ENCODE data around the gene EVX1. TPM values are rescaled to one million over a fixed set of nuclear protein-coding genes. Genes with fewer than 3 reads are reported as not detected.

EVX1 gene
- total RNA-seq, 1 experiment from 2014 or later: 0.10 TPM

- CTCF ChIA-PET: no interaction called here
- POLR2A ChIA-PET: no interaction called here
- no peaks in the 10 kb centered on the region for H3K9me3 ChIP-seq (ENCODE audit: control insufficient read depth, insufficient read depth, low read depth, low read length)
- H3K4me1 ChIP-seq (ENCODE audit: control insufficient read depth, insufficient read depth, low read length): peaks cover 6% of the 10 kb centered on the region
- H3K27ac ChIP-seq (ENCODE audit: low read length): no peak overlapping the region
- ATAC-seq: no peak
- DNase-seq (ENCODE audit: low read depth, low spot score): no peak
- in situ Hi-C loops (cut with HindIII; ENCODE audit: low pct_unique_long_range_greater_than_20kb, low sequenced_read_pairs): no loop called here
- BruUV-seq (replicated peaks): no TSS peak
- H3K36me3 ChIP-seq (ENCODE audit: control insufficient read depth, insufficient read depth, low read length): no peaks in the 10 kb centered on the region
- intact Hi-C loops (cut with micrococcal nuclease; ENCODE audit: unreplicated experiment): no loop called here
- H3K4me3 ChIP-seq (ENCODE audit: low read depth in 2 of 2, low read length in 2 of 2): no peak overlapping the region
- TF ChIP-seq POLR2AphosphoS5 (IDR thresholded peaks at IDR 0.05; ENCODE audit: low read depth, low read length) (no peak), TCF7L2 (IDR thresholded peaks at IDR 0.05; ENCODE audit: low read depth, low read length) (no peak), SIN3A (IDR thresholded peaks at IDR 0.05; ENCODE audit: borderline replicate concordance, insufficient read depth, low read depth, low read length) (no peak)
- TF ChIP-seq, protein P1, sequence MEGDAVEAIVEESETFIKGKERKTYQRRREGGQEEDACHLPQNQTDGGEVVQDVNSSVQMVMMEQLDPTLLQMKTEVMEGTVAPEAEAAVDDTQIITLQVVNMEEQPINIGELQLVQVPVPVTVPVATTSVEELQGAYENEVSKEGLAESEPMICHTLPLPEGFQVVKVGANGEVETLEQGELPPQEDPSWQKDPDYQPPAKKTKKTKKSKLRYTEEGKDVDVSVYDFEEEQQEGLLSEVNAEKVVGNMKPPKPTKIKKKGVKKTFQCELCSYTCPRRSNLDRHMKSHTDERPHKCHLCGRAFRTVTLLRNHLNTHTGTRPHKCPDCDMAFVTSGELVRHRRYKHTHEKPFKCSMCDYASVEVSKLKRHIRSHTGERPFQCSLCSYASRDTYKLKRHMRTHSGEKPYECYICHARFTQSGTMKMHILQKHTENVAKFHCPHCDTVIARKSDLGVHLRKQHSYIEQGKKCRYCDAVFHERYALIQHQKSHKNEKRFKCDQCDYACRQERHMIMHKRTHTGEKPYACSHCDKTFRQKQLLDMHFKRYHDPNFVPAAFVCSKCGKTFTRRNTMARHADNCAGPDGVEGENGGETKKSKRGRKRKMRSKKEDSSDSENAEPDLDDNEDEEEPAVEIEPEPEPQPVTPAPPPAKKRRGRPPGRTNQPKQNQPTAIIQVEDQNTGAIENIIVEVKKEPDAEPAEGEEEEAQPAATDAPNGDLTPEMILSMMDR (IDR thresholded peaks at IDR 0.05): no peak
- TF ChIP-seq, protein P2, sequence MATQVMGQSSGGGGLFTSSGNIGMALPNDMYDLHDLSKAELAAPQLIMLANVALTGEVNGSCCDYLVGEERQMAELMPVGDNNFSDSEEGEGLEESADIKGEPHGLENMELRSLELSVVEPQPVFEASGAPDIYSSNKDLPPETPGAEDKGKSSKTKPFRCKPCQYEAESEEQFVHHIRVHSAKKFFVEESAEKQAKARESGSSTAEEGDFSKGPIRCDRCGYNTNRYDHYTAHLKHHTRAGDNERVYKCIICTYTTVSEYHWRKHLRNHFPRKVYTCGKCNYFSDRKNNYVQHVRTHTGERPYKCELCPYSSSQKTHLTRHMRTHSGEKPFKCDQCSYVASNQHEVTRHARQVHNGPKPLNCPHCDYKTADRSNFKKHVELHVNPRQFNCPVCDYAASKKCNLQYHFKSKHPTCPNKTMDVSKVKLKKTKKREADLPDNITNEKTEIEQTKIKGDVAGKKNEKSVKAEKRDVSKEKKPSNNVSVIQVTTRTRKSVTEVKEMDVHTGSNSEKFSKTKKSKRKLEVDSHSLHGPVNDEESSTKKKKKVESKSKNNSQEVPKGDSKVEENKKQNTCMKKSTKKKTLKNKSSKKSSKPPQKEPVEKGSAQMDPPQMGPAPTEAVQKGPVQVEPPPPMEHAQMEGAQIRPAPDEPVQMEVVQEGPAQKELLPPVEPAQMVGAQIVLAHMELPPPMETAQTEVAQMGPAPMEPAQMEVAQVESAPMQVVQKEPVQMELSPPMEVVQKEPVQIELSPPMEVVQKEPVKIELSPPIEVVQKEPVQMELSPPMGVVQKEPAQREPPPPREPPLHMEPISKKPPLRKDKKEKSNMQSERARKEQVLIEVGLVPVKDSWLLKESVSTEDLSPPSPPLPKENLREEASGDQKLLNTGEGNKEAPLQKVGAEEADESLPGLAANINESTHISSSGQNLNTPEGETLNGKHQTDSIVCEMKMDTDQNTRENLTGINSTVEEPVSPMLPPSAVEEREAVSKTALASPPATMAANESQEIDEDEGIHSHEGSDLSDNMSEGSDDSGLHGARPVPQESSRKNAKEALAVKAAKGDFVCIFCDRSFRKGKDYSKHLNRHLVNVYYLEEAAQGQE (IDR thresholded peaks at IDR 0.05; ENCODE audit: insufficient read depth in 1 of 2, low read depth in 2 of 2, low read length in 1 of 2): no peak
- no peaks in the 10 kb centered on the region for H3K27me3 ChIP-seq (ENCODE audit: control insufficient read depth, insufficient read depth, low read length)
Observed at GRCh38 chr7:27213433-27214238, 29.0 kb upstream of the EVX1 start.

GRCh38 chr7:27214239-27214950, 28.2 kb upstream of the EVX1 start:
- in situ Hi-C loops (cut with HindIII; ENCODE audit: low pct_unique_long_range_greater_than_20kb, low sequenced_read_pairs): no loop called here
- no peaks in the 10 kb centered on the region for H3K36me3 ChIP-seq (ENCODE audit: control insufficient read depth, insufficient read depth, low read length)
- no peak for TF ChIP-seq POLR2AphosphoS5 (IDR thresholded peaks at IDR 0.05; ENCODE audit: low read depth, low read length)
- TF ChIP-seq TCF7L2 (IDR thresholded peaks at IDR 0.05; ENCODE audit: low read depth, low read length): no peak
- TF ChIP-seq, protein P1 (IDR thresholded peaks at IDR 0.05): no peak
- no peaks in the 10 kb centered on the region for H3K27me3 ChIP-seq (ENCODE audit: control insufficient read depth, insufficient read depth, low read length)
- H3K9me3 ChIP-seq (ENCODE audit: control insufficient read depth, insufficient read depth, low read depth, low read length): no peaks in the 10 kb centered on the region
- ATAC-seq (no peak), DNase-seq (ENCODE audit: low read depth, low spot score) (no peak)
- ChIA-PET CTCF (no interaction called here), POLR2A (no interaction called here)
- H3K4me3 ChIP-seq (ENCODE audit: low read depth in 2 of 2, low read length in 2 of 2): no peak overlapping the region
- H3K4me1 ChIP-seq (ENCODE audit: control insufficient read depth, insufficient read depth, low read length): peaks cover 6% of the 10 kb centered on the region
- H3K27ac ChIP-seq (ENCODE audit: low read length): no peak overlapping the region
- intact Hi-C loops (cut with micrococcal nuclease; ENCODE audit: unreplicated experiment): no loop called here
- BruUV-seq (replicated peaks): no TSS peak

Measured in Panc1 (cell line).